NCI-H1092 treated with DMSO at 0.1 percent for 48 hours (cell line): Measurements from ENCODE around the gene GIMAP8.
A peak's percentile ranks its signal among the peaks of the same experiment; 100 is the strongest.
"Not testable (repeated sequence)": the region's sequence is repeated elsewhere in the genome, so short reads cannot be mapped to it uniquely, and the experiment has no call there.

ENCODE experiments used
- DNase-seq: peaks from one replicate; lab custom pipeline; 2025; lab: John Stamatoyannopoulos, UW

Gene GIMAP8

GRCh38 chr7:150435390-150436073 is 14.9 kb upstream of the GIMAP8 start:
- no peak for DNase-seq

- DNase-seq, result no peak
These were observed 10.5 kb upstream of the GIMAP8 start for GRCh38 chr7:150439967-150440366.

GRCh38 chr7:150441524-150441923 is 8.9 kb upstream of the GIMAP8 start:
- DNase-seq, result no peak

- DNase-seq, result no peak
These were observed 7.6 kb upstream of the GIMAP8 start for GRCh38 chr7:150442811-150443210.

- no peak for DNase-seq
These were observed 6.5 kb upstream of the GIMAP8 start for GRCh38 chr7:150443793-150444540.

GRCh38 chr7:150444674-150445365 is 5.6 kb upstream of the GIMAP8 start:
- peak; percentile 49 for DNase-seq

GRCh38 chr7:150446288-150446938 is 4.0 kb upstream of the GIMAP8 start:
- DNase-seq, result peak; percentile 65

- no peak for DNase-seq
These were observed 2.3 kb upstream of the GIMAP8 start for GRCh38 chr7:150447966-150448788.

GRCh38 chr7:150448789-150449147 is 1.7 kb upstream of the GIMAP8 start:
- peak; percentile 78 for DNase-seq

GRCh38 chr7:150449206-150449952 is 1.1 kb upstream of the GIMAP8 start:
- DNase-seq, result no peak

GRCh38 chr7:150451097-150451793 is 815 bp downstream of the GIMAP8 start:
- DNase-seq, result no peak

- DNase-seq, result no peak
These were observed 1.5 kb downstream of the GIMAP8 start for GRCh38 chr7:150451833-150452461.

GRCh38 chr7:150453181-150453580 is 2.8 kb downstream of the GIMAP8 start:
- DNase-seq, result no peak

- DNase-seq, result no peak
These were observed 3.5 kb downstream of the GIMAP8 start for GRCh38 chr7:150453892-150454291.

- DNase-seq, result not testable (repeated sequence)
These were observed 6.6 kb downstream of the GIMAP8 start for GRCh38 chr7:150457064-150457463.

- DNase-seq, result no peak
These were observed 7.8 kb downstream of the GIMAP8 start for GRCh38 chr7:150458235-150458634.

GRCh38 chr7:150458756-150459155 is 8.3 kb downstream of the GIMAP8 start:
- no peak for DNase-seq

GRCh38 chr7:150461520-150461919 is 11.1 kb downstream of the GIMAP8 start:
- DNase-seq, result no peak

GRCh38 chr7:150462413-150462812 is 12.0 kb downstream of the GIMAP8 start:
- DNase-seq, result no peak

GRCh38 chr7:150463461-150463860 is 13.0 kb downstream of the GIMAP8 start:
- no peak for DNase-seq
